Central memory CD4-positive, alpha-beta T cell (primary cell): ENCODE results near the gene ZNF672.

ENCODE experiments used
- DNase-seq: peaks from one replicate; pipeline ENCODE4 v3.0.0; 2022

The ZNF672 gene

DNA sequence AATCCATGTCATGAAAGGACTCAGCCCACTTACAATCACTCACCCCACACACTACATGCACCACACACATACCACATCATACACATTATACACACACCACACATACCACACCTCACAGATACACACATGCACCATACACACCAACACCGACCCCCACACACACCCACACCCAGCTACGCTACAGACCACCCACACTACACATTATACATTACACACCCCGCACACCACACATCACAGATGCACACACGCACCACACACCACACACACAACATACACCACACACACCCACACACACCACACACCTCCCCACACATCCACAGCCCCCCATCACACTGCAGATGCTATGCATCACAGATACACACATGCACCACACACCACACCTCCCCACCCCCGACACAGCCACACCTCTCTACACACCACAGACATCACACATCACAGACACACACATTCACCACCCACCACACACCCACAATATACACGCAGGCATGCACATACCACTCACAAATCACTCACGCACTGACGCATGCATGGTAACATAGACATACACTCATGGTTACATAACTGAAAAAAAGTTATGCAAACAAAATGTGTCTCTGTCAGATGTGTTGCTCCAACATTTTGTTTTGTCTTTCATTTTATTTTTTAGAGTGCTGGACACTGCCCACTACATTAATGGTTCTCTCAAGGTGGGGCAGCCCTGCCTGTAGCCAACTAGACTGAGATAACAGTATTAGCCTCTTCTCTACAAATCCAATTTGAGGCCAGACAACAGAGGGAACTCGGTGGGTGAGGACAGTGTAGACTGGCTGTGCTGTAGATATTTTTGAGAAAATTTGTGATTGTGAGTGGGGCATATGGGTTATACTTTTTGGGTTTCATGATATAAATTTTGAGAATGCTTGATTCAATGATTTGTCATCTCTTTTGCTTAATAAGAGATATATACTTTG lies 52.8 kb downstream of the ZNF672 start:
- DNase-seq: no peak

DNA sequence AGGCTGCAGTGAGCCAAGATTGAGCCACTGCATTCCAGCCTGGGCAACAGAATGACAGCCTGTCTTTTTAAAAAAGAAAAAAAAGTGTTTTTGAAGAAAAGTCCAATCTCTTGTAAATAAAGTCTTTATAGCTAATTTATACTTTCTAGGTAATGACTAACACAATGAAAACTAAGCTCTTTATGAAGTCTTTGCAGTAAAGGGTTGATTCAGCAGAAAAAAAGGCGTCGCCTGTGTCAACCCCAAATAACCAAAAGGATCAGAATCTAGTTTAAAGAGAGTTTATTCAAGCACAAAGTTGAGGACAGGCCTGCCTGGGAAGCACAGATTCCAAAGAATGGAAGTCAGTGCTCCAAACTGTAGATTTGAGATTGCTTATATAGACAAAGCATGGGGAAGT lies 53.7 kb downstream of the ZNF672 start:
- DNase-seq: no peak

DNA sequence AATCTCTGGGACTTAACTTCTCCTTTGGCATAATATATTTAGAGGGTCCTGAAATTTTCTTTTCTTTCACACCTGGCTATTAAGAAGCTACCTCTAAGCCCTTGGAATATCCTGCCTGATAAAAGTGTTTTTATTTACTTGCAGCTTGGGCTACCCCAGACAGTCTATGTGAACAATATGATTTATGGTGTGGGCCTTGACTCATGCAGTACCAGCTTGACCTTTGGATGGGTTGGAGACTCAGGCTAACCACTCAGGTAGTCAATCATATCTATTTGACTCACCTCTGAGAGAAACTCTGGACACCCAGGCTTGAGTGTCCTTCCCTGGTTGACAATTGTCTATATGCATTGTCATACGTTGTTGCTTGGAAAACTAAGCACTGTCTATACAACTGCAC lies 54.6 kb downstream of the ZNF672 start:
- DNase-seq: no peak

DNA sequence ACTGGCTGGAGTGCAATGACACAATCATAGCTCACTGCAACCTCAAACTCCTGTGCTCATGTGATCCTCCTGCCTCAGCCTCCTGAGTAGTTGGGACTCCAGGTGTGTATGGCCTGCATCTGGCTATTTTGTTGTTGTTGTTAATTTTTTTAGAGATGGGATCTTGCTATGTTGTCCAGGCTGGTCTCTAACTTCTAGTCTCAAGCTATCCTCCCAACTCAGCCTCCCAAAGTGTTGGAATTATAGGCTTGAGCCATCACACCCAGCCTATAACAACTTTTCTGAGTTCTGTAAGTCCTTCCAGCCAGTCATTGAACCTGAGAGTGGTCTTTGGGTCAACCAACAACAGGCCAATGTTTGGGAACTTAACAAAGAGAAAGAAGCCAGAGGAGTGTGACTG lies 56.8 kb downstream of the ZNF672 start:
- DNase-seq: no peak

DNA sequence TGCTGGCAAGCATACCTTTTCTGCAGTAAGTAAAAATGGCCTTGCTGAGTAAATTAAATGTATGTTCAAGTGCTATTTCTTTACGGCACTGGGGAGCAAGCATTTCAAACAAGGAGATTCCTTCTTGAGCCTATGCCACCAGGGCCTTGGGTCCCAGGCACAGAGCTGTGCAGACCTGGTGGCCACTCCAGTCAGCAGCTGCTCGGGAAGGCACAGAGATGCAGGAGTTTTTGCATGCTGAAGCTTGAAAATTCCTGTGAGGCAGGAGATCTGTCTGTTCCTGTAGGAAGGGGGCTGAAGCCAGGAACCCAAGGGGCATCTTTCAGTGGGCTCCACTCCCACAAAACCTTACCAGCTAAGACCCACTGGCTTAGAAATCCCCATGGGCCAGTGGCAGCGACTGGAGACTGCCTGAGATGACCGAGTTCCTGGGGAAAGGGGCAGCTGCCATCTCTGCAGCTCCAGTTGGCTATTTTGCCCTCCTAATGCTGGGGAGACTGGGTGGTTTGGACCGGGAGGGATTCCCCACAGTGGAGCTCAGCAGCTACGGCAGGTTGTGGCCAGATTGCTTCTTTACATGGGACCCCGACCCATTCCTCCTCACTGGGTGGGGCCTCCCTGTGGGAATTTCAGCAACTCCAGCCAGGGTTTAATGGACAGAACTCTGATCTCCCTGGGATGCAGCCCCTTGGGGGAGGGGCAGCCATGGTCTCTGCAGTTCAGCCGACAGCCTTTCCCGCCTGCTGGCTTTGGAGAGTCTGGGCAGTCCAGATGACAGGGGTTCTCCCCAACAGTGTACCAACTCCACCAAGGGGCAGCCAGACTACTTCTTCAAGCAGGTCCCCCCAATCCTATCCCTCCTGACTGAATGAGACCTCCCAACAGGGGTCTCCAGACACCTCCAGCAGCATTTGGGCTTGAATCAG lies 59.7 kb downstream of the ZNF672 start:
- DNase-seq: no peak
